ENCODE results near the gene DAD1. TPM values are rescaled to one million over a fixed set of nuclear protein-coding genes. Genes with fewer than 3 reads are reported as not detected.
"Not testable (repeated sequence)": the region's sequence is repeated elsewhere in the genome, so short reads cannot be mapped to it uniquely, and the experiment has no call there.

The DAD1 gene
- total and polyA plus RNA-seq, 12 donors, result 82.4 to 420 (median 136) TPM

GRCh38 chr14:22593601-22594000, 4.6 kb upstream of the DAD1 start:
- ATAC-seq, result no peak
- Histone ChIP-seq H3K36me3 (no peaks in the 10 kb centered on the region), H3K4me3 (no peak overlapping the region), H3K27me3 (no peaks in the 10 kb centered on the region), H3K9me3 (no peaks in the 10 kb centered on the region), H3K27ac (no peak overlapping the region), H3K4me1 (peaks cover 0 to 19% (median 7%) of the 10 kb centered on the region in 9 donors)
- TF ChIP-seq CTCF (IDR thresholded peaks at IDR 0.05), result no peak
- DNase-seq, result no peak
- intact Hi-C loops (cut with DNase I), result no loop called here
- 81% methylated on average over 2 of the region's 2 CpGs for WGBS, 2 donors

- Histone ChIP-seq H3K27ac (no peak overlapping the region), H3K4me3 (no peak overlapping the region), H3K27me3 (no peaks in the 10 kb centered on the region), H3K36me3 (no peaks in the 10 kb centered on the region), H3K9me3 (no peaks in the 10 kb centered on the region), H3K4me1 (peaks cover 0 to 23% (median 10%) of the 10 kb centered on the region in 9 donors)
- ATAC-seq (no peak), DNase-seq (no peak)
- intact Hi-C loops (cut with DNase I), result no loop called here
- TF ChIP-seq CTCF (IDR thresholded peaks at IDR 0.05), result no peak
- WGBS, 2 donors, result 33 to 44% methylated on average over 3 of the region's 3 CpGs
Measured at GRCh38 chr14:22593189-22593588, 4.2 kb upstream of the DAD1 start.

- Histone ChIP-seq H3K27ac (peak overlapping the region; percentile 25 to 96 (median 90)), H3K36me3 (peaks cover 0 to 16% (median 0%) of the 10 kb centered on the region in 9 donors), H3K4me1 (peaks cover 3 to 62% (median 53%) of the 10 kb centered on the region in 9 donors), H3K27me3 (no peaks in the 10 kb centered on the region), H3K9me3 (no peaks in the 10 kb centered on the region), H3K4me3 (peak overlapping the region; percentile 48 to 94 (median 73))
- no peak for DNase-seq
- WGBS, 2 donors, result 3% methylated on average over 17 of the region's 17 CpGs
- intact Hi-C loops (cut with DNase I), result loop anchor here in 3 of 10 donors (2.0 to 10.0 kb wide), 4 partner anchors 28 to 476 kb away; partner anchors contain the start of gene OXA1L (in 1 of the 3)
- ATAC-seq, result no peak
- no peak for TF ChIP-seq CTCF (IDR thresholded peaks at IDR 0.05)
Measured at GRCh38 chr14:22588526-22589095, 413 bp downstream of the DAD1 start.

- not testable (repeated sequence) for H3K27me3 ChIP-seq, ATAC-seq, DNase-seq, H3K9me3 ChIP-seq
- Histone ChIP-seq H3K4me1 (peaks cover 3 to 66% (median 53%) of the 10 kb centered on the region in 9 donors), H3K27ac (peak overlapping the region in 6 of 10 donors; percentile 80 to 95 (median 92)), H3K4me3 (peak overlapping the region; percentile 48 to 94 (median 73)), H3K36me3 (peaks cover 0 to 22% (median 0%) of the 10 kb centered on the region in 9 donors)
- intact Hi-C loops (cut with DNase I), result loop anchor here in 3 of 10 donors (2.0 to 10.0 kb wide), 4 partner anchors 27 to 477 kb away; partner anchors contain the start of gene OXA1L (in 1 of the 3)
- WGBS, 2 donors, result 80 to 86% methylated on average over 10 of the region's 10 CpGs
Measured at GRCh38 chr14:22587677-22588422, 1.2 kb downstream of the DAD1 start.

All from heart right ventricle (tissue), 16 donors.